A673 (cell line): ENCODE measurements around the gene AAGAB. TPM values are rescaled to one million over a fixed set of nuclear protein-coding genes. Genes with fewer than 3 reads are reported as not detected.

Source experiments
- BruUV-seq: library from RNA; stranded (reverse); fragments of 400-500 nt; replicated peaks from 2 replicates; lab custom pipeline; 2021; lab: Mats Ljungman, UMichigan
- CTCF ChIA-PET: fragments of 300-600 bp; sonication (Branson Sonifier 250); formaldehyde crosslinking; loops from one replicate; lab custom pipeline; 2022; ENCODE audit warnings: antibody characterized with exemption; lab: Charles Lee
- POLR2A ChIA-PET: fragments of 300-600 bp; sonication (Branson Sonifier 250); formaldehyde crosslinking; loops from one replicate; lab custom pipeline; 2022; ENCODE audit warnings: antibody characterized with exemption; ENCODE audit not compliant: low non-redundant PET; lab: Charles Lee
- DNase-seq: peaks from one replicate; pipeline ENCODE4 v3.0.0-alpha.2; 2015; ENCODE audit warnings: low spot score
- H3K27ac ChIP-seq: fragments of 200-600 bp; sonication (generic); 2 replicates; pipeline ENCODE4 v1.5.1; 2016; ENCODE audit warnings: mixed run types, low read depth, mild to moderate bottlenecking, mixed read lengths, antibody characterized with exemption, low read length; ENCODE audit not compliant: poor library complexity, severe bottlenecking
- H3K27me3 ChIP-seq: fragments of 200-600 bp; sonication (generic); replicated peaks from 2 replicates; pipeline ENCODE4 v1.6.1; 2017; ENCODE audit warnings: mixed run types, low read depth, mild to moderate bottlenecking, mixed read lengths, antibody characterized with exemption, low read length; ENCODE audit not compliant: insufficient read depth, poor library complexity
- H3K36me3 ChIP-seq: fragments of 200-600 bp; sonication (generic); 2 replicates; pipeline ENCODE4 v1.6.1; 2016; ENCODE audit warnings: mixed run types, mild to moderate bottlenecking, mixed read lengths, antibody characterized with exemption, low read length; ENCODE audit not compliant: insufficient read depth, poor library complexity, severe bottlenecking
- H3K4me1 ChIP-seq: fragments of 200-600 bp; sonication (generic); 2 replicates; pipeline ENCODE4 v1.6.1; 2017; ENCODE audit warnings: mixed run types, mild to moderate bottlenecking, mixed read lengths, antibody characterized with exemption, low read length; ENCODE audit not compliant: insufficient read depth, poor library complexity, severe bottlenecking
- H3K4me3 ChIP-seq: fragments of 200-600 bp; sonication (generic); 2 replicates; pipeline ENCODE4 v1.5.1; 2016; ENCODE audit warnings: low read depth, mixed run types, mild to moderate bottlenecking, mixed read lengths, low read length; ENCODE audit not compliant: poor library complexity, severe bottlenecking
- H3K9me3 ChIP-seq: fragments of 200-600 bp; sonication (generic); 2 replicates; pipeline ENCODE4 v1.6.1; 2016; ENCODE audit warnings: mixed run types, low read depth, mild to moderate bottlenecking, mixed read lengths, antibody characterized with exemption, low read length; ENCODE audit not compliant: poor library complexity, severe bottlenecking
- EZH2 ChIP-seq: fragments of 200-600 bp; sonication (generic); IDR thresholded peaks from 2 replicates; pipeline ENCODE4 v1.6.1; 2017; ENCODE audit warnings: borderline replicate concordance, low read depth, mild to moderate bottlenecking, mixed read lengths, antibody characterized with exemption, low read length; ENCODE audit not compliant: poor library complexity, severe bottlenecking
- intact Hi-C: fragments of 100-400 bp; cut with micrococcal nuclease; formaldehyde crosslinking; loops from one replicate; pipeline ENCODE4 v1.10.0; 2022; ENCODE audit not compliant: unreplicated experiment
- total RNA-seq: library from RNA; stranded (reverse); gene quantifications from 2 replicates; pipeline ENCODE4 v1.2.3, GENCODE V29; 2021
- TF ChIP-seq, protein P1 (sequence below): fragments of 300-800, 200-600 bp; sonication (generic); conservative IDR thresholded peaks from 2 replicates; pipeline ENCODE4 v1.5.1; 2017; ENCODE audit warnings: low read depth, mild to moderate bottlenecking, antibody characterized with exemption, low read length, moderate library complexity, mixed read lengths

AAGAB gene
- total RNA-seq, 1 experiment from 2014 or later = 54.8 TPM

- BruUV-seq = no TSS peak
- intact Hi-C loops = no loop called here
Observed at GRCh38 chr15:67152429-67152828, 102.0 kb downstream of the AAGAB start.

More at GRCh38 chr15:67152429-67152828, 102.0 kb downstream of the AAGAB start:
- peak overlapping the region; percentile 52 for H3K27ac ChIP-seq
- CTCF ChIA-PET = no interaction called here
- POLR2A ChIA-PET = no interaction called here
- H3K4me1 ChIP-seq = peaks cover 68% of the 10 kb centered on the region
- H3K9me3 ChIP-seq = no peaks in the 10 kb centered on the region
- TF ChIP-seq, protein P1, sequence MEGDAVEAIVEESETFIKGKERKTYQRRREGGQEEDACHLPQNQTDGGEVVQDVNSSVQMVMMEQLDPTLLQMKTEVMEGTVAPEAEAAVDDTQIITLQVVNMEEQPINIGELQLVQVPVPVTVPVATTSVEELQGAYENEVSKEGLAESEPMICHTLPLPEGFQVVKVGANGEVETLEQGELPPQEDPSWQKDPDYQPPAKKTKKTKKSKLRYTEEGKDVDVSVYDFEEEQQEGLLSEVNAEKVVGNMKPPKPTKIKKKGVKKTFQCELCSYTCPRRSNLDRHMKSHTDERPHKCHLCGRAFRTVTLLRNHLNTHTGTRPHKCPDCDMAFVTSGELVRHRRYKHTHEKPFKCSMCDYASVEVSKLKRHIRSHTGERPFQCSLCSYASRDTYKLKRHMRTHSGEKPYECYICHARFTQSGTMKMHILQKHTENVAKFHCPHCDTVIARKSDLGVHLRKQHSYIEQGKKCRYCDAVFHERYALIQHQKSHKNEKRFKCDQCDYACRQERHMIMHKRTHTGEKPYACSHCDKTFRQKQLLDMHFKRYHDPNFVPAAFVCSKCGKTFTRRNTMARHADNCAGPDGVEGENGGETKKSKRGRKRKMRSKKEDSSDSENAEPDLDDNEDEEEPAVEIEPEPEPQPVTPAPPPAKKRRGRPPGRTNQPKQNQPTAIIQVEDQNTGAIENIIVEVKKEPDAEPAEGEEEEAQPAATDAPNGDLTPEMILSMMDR = no peak
- no peak for TF ChIP-seq EZH2
- H3K4me3 ChIP-seq = no peak overlapping the region
- H3K36me3 ChIP-seq = no peaks in the 10 kb centered on the region
- no peak for DNase-seq
- H3K27me3 ChIP-seq = no peaks in the 10 kb centered on the region

Other genes with a start within 250 kb of the AAGAB start
- gene SMAD3, start 189.1 kb downstream of the AAGAB start, total RNA-seq = 31.0 and 43.0 TPM in 2 replicates
- gene IQCH, start 125 bp upstream of the AAGAB start, total RNA-seq = 1.7 and 2.5 TPM in 2 replicates